ENCODE results near the gene TRPC5OS. TPM values are rescaled to one million over a fixed set of nuclear protein-coding genes. Genes with fewer than 3 reads are reported as not detected.

TRPC5OS gene
- total and polyA plus RNA-seq, 7 donors, result not detected

DNA sequence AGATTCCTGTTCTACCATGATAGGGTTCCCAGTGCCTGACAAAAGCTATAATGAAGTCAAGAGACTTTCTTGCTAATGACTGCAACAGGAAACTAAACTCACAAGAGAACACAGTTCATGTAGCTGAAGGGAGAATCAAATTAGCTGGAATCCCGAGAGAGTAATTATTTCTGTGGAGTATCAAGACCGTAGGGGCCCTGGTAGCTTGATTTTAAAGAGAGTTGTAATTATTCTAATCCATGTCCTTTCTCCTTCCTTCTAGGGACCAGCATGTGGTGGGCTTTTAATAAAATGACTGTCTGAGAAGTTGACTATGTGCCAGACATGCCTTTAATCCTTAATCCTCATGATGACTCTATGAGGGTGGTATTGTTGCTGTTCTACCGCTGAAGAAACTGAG, 1.7 kb upstream of the TRPC5OS start:
- DNase-seq, result no peak
- TF ChIP-seq EP300 (IDR thresholded peaks at IDR 0.05) (no peak), POLR2A (IDR thresholded peaks at IDR 0.05) (no peak), POLR2AphosphoS5 (IDR thresholded peaks at IDR 0.05) (no peak)
- TF ChIP-seq, protein P1, sequence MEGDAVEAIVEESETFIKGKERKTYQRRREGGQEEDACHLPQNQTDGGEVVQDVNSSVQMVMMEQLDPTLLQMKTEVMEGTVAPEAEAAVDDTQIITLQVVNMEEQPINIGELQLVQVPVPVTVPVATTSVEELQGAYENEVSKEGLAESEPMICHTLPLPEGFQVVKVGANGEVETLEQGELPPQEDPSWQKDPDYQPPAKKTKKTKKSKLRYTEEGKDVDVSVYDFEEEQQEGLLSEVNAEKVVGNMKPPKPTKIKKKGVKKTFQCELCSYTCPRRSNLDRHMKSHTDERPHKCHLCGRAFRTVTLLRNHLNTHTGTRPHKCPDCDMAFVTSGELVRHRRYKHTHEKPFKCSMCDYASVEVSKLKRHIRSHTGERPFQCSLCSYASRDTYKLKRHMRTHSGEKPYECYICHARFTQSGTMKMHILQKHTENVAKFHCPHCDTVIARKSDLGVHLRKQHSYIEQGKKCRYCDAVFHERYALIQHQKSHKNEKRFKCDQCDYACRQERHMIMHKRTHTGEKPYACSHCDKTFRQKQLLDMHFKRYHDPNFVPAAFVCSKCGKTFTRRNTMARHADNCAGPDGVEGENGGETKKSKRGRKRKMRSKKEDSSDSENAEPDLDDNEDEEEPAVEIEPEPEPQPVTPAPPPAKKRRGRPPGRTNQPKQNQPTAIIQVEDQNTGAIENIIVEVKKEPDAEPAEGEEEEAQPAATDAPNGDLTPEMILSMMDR (IDR thresholded peaks at IDR 0.05), result no peak
- Histone ChIP-seq H3K4me1 (peaks cover 0 to 2% (median 0%) of the 10 kb centered on the region in 4 donors), H3K27me3 (no peaks in the 10 kb centered on the region), H3K9me3 (no peaks in the 10 kb centered on the region), H3K27ac (no peak overlapping the region), H3K36me3 (no peaks in the 10 kb centered on the region), H3K4me3 (no peak overlapping the region)
- intact Hi-C loops (cut with DNase I), result loop anchor here (5.0 kb wide), 1 partner anchor 273 kb away; no protein-coding TSS in a partner anchor
- WGBS, 2 donors, result 77 to 89% methylated on average over 3 of the region's 3 CpGs

GRCh38 chrX:111876646-111877045, 665 bp downstream of the TRPC5OS start:
- intact Hi-C loops (cut with DNase I), result no loop called here
- no peak overlapping the region for H3K4me3 ChIP-seq
- no peaks in the 10 kb centered on the region for H3K9me3 ChIP-seq
- H3K36me3 ChIP-seq, result no peaks in the 10 kb centered on the region
- no peaks in the 10 kb centered on the region for H3K4me1 ChIP-seq
- DNase-seq, result no peak
- TF ChIP-seq, protein P1 (IDR thresholded peaks at IDR 0.05), result no peak
- TF ChIP-seq EP300 (IDR thresholded peaks at IDR 0.05), result no peak
- TF ChIP-seq POLR2A (IDR thresholded peaks at IDR 0.05), result no peak
- TF ChIP-seq POLR2AphosphoS5 (IDR thresholded peaks at IDR 0.05), result no peak
- H3K27me3 ChIP-seq, result no peaks in the 10 kb centered on the region
- H3K27ac ChIP-seq, result no peak overlapping the region
- WGBS, 2 donors, result 72 to 74% methylated on average over 3 of the region's 3 CpGs

DNA sequence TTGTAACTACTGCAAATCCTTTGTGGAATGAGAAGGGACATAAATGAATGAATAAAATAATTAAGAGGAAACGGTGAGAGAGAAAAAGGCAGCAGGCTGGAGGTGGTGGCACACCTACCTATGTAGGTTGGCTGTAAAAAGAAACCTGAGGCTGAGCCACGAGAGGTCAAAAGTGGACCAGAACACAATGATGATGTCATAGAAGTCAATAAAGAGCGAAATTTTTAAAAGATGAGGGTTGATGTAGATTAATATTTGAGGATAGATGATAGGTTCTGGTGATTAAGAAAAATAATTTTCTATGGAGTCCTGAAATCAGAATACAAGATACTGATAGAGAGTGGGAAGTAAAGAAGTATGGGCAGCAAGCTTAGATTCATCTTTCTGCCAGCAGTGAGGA, 1.7 kb downstream of the TRPC5OS start:
- no peak for DNase-seq
- 56 to 81% methylated on average over 3 of the region's 3 CpGs for WGBS, 2 donors
- no peaks in the 10 kb centered on the region for H3K4me1 ChIP-seq
- no peak overlapping the region for H3K4me3 ChIP-seq
- no peaks in the 10 kb centered on the region for H3K27me3 ChIP-seq
- H3K9me3 ChIP-seq, result no peaks in the 10 kb centered on the region
- no peaks in the 10 kb centered on the region for H3K36me3 ChIP-seq
- TF ChIP-seq POLR2A (IDR thresholded peaks at IDR 0.05) (no peak), POLR2AphosphoS5 (IDR thresholded peaks at IDR 0.05) (no peak), EP300 (IDR thresholded peaks at IDR 0.05) (no peak)
- TF ChIP-seq, protein P1 (IDR thresholded peaks at IDR 0.05), result no peak
- H3K27ac ChIP-seq, result no peak overlapping the region
- intact Hi-C loops (cut with DNase I), result no loop called here

- Histone ChIP-seq H3K27ac (no peak overlapping the region), H3K9me3 (no peaks in the 10 kb centered on the region)
Measured at GRCh38 chrX:111880735-111881134, 4.8 kb downstream of the TRPC5OS start.

GRCh38 chrX:111881715-111882114, 5.7 kb downstream of the TRPC5OS start:
- Histone ChIP-seq H3K36me3 (no peaks in the 10 kb centered on the region), H3K4me3 (no peak overlapping the region), H3K4me1 (no peaks in the 10 kb centered on the region), H3K27ac (no peak overlapping the region), H3K9me3 (no peaks in the 10 kb centered on the region), H3K27me3 (no peaks in the 10 kb centered on the region)
- intact Hi-C loops (cut with DNase I), result no loop called here
- TF ChIP-seq, protein P1 (IDR thresholded peaks at IDR 0.05), result no peak
- no peak for TF ChIP-seq POLR2AphosphoS5 (IDR thresholded peaks at IDR 0.05)
- no peak for TF ChIP-seq EP300 (IDR thresholded peaks at IDR 0.05)
- no peak for TF ChIP-seq POLR2A (IDR thresholded peaks at IDR 0.05)
- WGBS, 2 donors, result 57 to 76% methylated on average over 3 of the region's 3 CpGs
- no peak for DNase-seq

More at GRCh38 chrX:111880735-111881134, 4.8 kb downstream of the TRPC5OS start:
- no peak for DNase-seq
- no peaks in the 10 kb centered on the region for H3K36me3 ChIP-seq
- no peaks in the 10 kb centered on the region for H3K4me1 ChIP-seq
- 74 to 85% methylated on average over 1 of the region's 1 CpG for WGBS, 2 donors
- intact Hi-C loops (cut with DNase I), result no loop called here
- no peak overlapping the region for H3K4me3 ChIP-seq
- no peaks in the 10 kb centered on the region for H3K27me3 ChIP-seq
- TF ChIP-seq EP300 (IDR thresholded peaks at IDR 0.05), result no peak

All from sigmoid colon (tissue), 7 donors.